Adipose tissue (tissue), 3 donors: ENCODE results near the gene WFDC9. TPM values are rescaled to one million over a fixed set of nuclear protein-coding genes. Genes with fewer than 3 reads are reported as not detected.
"Not testable (repeated sequence)": the region's sequence is repeated elsewhere in the genome, so short reads cannot be mapped to it uniquely, and the experiment has no call there.

ENCODE experiments used
- H3K27ac ChIP-seq: one replicate; pipeline ENCODE4 v1.5.1; 2013; ENCODE audit warnings: low read depth, low read length
- WGBS, 3 donors: extraction: QIAGEN DNeasy Blood & Tissue Kit; methylation state at CpG; one replicate each; pipeline ENCODE4 v1.1.7; 2013; 5-methylcytosine and 5-hydroxymethylcytosine counted together
- polyA plus RNA-seq, 3 donors: library from polyadenylated mRNA; stranded (reverse); fragments of 200-250 nt; gene quantifications; one replicate each; pipeline ENCODE4 v1.2.3, GENCODE V29; 2013
- donor health status: healthy with polysubstance abuse.
- donor health status: Bipolar disorder and iron deficiency.
- donor health status: healthy.

Gene WFDC9
- polyA plus RNA-seq, 3 donors: not detected

DNA sequence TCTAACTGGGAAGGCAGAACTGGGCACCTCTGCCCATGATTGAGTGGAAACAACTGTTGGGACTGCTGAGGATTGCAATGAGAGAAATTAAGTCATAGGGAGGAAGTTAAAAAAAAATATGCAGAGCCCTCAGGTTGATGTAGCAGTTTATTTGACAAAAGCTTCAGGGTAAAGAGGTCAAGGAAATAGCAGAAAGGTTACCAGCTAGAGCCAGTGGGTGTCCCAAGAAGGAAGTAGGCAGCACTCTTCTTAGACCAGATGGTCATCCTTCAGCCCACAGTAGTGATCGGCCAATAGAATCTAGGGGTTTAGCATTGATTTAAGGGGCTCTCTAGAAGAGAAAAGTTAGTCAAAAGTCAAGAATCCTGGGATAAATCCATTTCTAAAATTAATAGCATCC lies 23.3 kb downstream of the WFDC9 start:
- 72 to 100% (median 93%) methylated on average over 1 of the region's 1 CpG for WGBS, 3 donors
- H3K27ac ChIP-seq: no peak overlapping the region

- H3K27ac ChIP-seq: no peak overlapping the region
- 38 to 68% (median 43%) methylated on average over 1 of the region's 1 CpG for whole genome bisulfite sequencing, 3 donors
These were observed 35.8 kb downstream of the WFDC9 start for GRCh38 chr20:45595235-45595634.

DNA sequence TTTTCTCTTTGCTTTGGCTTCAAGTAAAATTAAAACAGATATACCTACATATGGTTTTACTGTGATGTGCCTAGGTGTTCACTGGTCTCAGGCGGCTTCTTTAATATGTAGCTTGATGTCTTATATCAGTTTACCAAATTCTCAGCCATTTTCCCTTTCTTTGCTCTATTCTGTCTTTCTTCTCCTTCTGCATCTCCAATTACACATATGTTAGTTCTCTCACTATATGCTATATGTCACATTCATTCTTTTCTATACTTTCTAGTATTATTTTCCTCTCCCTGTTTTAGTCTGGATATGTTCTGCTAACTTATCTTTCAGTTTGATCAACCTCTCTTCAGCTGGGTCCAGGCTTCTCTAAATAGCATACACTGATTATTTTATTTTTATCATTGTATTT lies 37.6 kb downstream of the WFDC9 start:
- 36 to 89% (median 37%) methylated on average over 1 of the region's 1 CpG for WGBS, 3 donors
- no peak overlapping the region for H3K27ac ChIP-seq

GRCh38 chr20:45592574-45593189 lies 38.4 kb downstream of the WFDC9 start:
- H3K27ac ChIP-seq: no peak overlapping the region
- 48 to 67% (median 61%) methylated on average over 5 of the region's 5 CpGs for WGBS, 3 donors

- no peak overlapping the region for H3K27ac ChIP-seq
- 27 to 42% (median 27%) methylated on average over 1 of the region's 1 CpG for WGBS, 3 donors
These were observed 41.4 kb downstream of the WFDC9 start for GRCh38 chr20:45589725-45590124.

DNA sequence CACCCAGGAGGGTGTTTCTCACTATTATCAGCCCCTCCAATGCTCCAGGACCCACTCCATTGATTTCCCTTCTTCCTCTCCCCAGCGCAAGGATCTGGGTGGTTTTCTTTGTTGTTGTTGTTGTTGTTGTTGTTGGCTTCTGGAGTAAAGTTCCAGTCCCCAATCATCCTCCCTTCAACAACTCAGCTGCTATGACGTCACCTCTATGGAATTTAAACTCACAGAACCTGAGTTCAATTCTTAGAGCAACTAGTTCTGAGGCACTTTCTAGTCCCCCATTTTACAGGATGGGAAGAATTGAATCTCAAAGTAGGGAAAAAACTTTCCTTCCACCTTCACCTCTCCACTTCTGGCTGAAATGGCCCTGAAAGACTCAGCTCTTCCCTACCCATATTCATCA lies 42.3 kb downstream of the WFDC9 start:
- no peak overlapping the region for H3K27ac ChIP-seq
- 70 to 78% (median 71%) methylated on average over 2 of the region's 2 CpGs for WGBS, 3 donors

DNA sequence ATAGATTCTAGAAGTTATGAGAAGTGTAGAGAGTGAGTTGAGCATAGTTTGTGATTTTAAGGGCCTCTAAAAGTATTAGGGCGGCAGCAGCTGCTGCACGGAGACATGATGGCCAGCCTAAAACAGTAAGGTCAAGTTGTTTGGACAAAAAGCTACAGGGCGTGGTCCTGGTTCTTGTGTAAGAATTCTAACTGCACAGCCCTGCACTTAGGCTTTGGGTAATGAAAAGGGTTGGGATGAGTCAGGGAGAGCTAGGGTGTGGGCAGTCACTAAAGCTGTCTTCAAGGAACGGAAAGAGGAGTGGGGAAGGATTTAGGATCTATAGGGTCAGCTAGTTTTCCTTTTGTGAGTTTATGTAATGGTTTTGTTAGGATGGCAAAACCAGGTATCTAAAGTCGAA lies 45.1 kb downstream of the WFDC9 start:
- not testable (repeated sequence) for H3K27ac ChIP-seq
- 77 to 86% (median 78%) methylated on average over 5 of the region's 5 CpGs for WGBS, 3 donors

- 85 to 94% (median 90%) methylated on average over 5 of the region's 5 CpGs for WGBS, 3 donors
- not testable (repeated sequence) for H3K27ac ChIP-seq
These were observed 46.8 kb downstream of the WFDC9 start for GRCh38 chr20:45584294-45584693.

GRCh38 chr20:45583502-45583901 lies 47.6 kb downstream of the WFDC9 start:
- WGBS, 3 donors: 72 to 80% (median 74%) methylated on average over 3 of the region's 3 CpGs
- no peak overlapping the region for H3K27ac ChIP-seq

GRCh38 chr20:45581702-45582101 lies 49.4 kb downstream of the WFDC9 start:
- H3K27ac ChIP-seq: no peak overlapping the region

GRCh38 chr20:45579184-45579583 lies 51.9 kb downstream of the WFDC9 start, which contains the start of gene WFDC8:
WFDC8 (minus strand) TSS chr20:45579284; CDS start chr20:45579247, 37 bp downstream.
- H3K27ac ChIP-seq: no peak within 1 kb of the TSS
- WGBS, 3 donors: 57 to 75% (median 67%) methylated on average over 4 of the region's 4 CpGs

DNA sequence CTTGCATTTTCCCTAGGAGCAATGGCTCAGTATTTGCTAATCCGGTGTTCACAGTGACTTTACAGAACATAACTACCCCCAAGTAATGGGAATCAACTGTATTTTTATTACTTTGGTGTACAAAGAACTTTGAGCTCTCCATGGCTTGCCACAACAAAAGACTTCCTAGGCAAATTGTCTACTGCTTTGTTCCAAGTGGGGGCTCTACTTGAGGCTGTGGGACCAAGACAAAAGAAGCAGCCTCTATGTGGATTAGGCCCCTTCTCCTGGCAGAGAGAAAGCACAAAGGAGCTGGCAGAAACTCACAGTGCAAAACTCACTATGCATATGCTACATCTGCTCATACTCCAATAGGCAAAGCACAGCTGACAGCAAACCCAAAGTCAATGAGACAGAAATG lies 52.9 kb downstream of the WFDC9 start:
- WGBS, 3 donors: 68 to 88% (median 84%) methylated on average over 1 of the region's 1 CpG

GRCh38 chr20:45576995-45577394 lies 54.1 kb downstream of the WFDC9 start:
- 26 to 50% (median 49%) methylated on average over 2 of the region's 2 CpGs for WGBS, 3 donors

More for the DNA sequence above, 52.9 kb downstream of the WFDC9 start:
- no peak overlapping the region for H3K27ac ChIP-seq

DNA sequence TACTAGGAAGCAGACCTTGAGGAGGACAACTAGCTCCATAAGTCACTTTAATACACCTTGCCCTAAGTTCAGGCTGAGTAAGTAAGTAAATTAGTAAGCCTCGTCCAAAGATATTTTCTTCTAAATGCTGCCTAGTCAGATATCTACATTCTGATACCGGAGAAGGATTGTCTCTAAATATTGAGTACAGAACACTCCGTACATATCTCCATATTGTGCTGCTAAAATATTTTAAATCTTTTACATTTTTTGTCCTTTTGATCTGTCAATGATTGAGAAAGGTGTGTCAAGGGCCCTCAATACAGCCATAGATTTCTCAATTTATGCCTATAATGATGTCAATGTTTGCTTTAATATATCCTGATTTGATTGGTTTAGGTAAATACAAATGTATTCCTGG lies 55.2 kb downstream of the WFDC9 start:
- H3K27ac ChIP-seq: no peak overlapping the region
- WGBS, 3 donors: 85 to 95% (median 86%) methylated on average over 3 of the region's 3 CpGs

More at GRCh38 chr20:45576995-45577394, 54.1 kb downstream of the WFDC9 start:
- H3K27ac ChIP-seq: no peak overlapping the region

GRCh38 chr20:45569650-45570049 lies 61.4 kb downstream of the WFDC9 start:
- 77 to 90% (median 81%) methylated on average over 1 of the region's 1 CpG for WGBS, 3 donors
- not testable (repeated sequence) for H3K27ac ChIP-seq

- H3K27ac ChIP-seq: no peak overlapping the region
- WGBS, 3 donors: 83 to 84% (median 83%) methylated on average over 2 of the region's 2 CpGs
These were observed 66.3 kb downstream of the WFDC9 start for GRCh38 chr20:45564760-45565276.

Other genes starting within 250 kb of the WFDC9 start
- gene DBNDD2, start 223.0 kb downstream of the WFDC9 start, polyA plus RNA-seq: 10 to 100 TPM; 29.0 to 48.0 (median 31.3) TPM
- 10 to 100 TPM; 45.9 to 73.5 (median 62.2) TPM for gene PIGT, start 215.1 kb downstream of the WFDC9 start, polyA plus RNA-seq
- gene WFDC2, start 161.5 kb downstream of the WFDC9 start, polyA plus RNA-seq: 1 to 10 TPM; 4.3 to 9.5 (median 9.2) TPM
- gene SPINT3, start 115.7 kb downstream of the WFDC9 start, polyA plus RNA-seq: not detected
- gene WFDC6, start 91.8 kb downstream of the WFDC9 start, polyA plus RNA-seq: not detected
- not detected for gene EPPIN, start 83.9 kb downstream of the WFDC9 start, polyA plus RNA-seq
- gene WFDC8, start 52.0 kb downstream of the WFDC9 start, polyA plus RNA-seq: not detected
- not detected for gene WFDC10A, start 1.5 kb downstream of the WFDC9 start, polyA plus RNA-seq
- not detected for gene WFDC11, start 39.0 kb upstream of the WFDC9 start, polyA plus RNA-seq
- not detected for gene WFDC13, start 70.8 kb upstream of the WFDC9 start, polyA plus RNA-seq
- not detected for gene WFDC10B, start 73.7 kb upstream of the WFDC9 start, polyA plus RNA-seq
- not detected for gene SPINT4, start 91.1 kb upstream of the WFDC9 start, polyA plus RNA-seq
- gene WFDC3, start 160.6 kb upstream of the WFDC9 start, polyA plus RNA-seq: 1 to 10 TPM in 1 of 3 donors, under 1 TPM in 1, not detected in 1; 0.32 to 1.0 TPM
- gene DNTTIP1, start 160.7 kb upstream of the WFDC9 start, polyA plus RNA-seq: 10 to 100 TPM; 15.8 to 37.1 (median 24.4) TPM
- 1 to 10 TPM in 2 of 3 donors, under 1 TPM in 1; 0.55 to 3.5 (median 1.1) TPM for gene UBE2C, start 181.4 kb upstream of the WFDC9 start, polyA plus RNA-seq
- gene TNNC2, start 196.0 kb upstream of the WFDC9 start, polyA plus RNA-seq: 1 to 10 TPM; 3.0 to 3.3 (median 3.0) TPM
- 10 to 100 TPM in 2 of 3 donors, 1 to 10 TPM in 1; 9.2 to 50.9 (median 48.6) TPM for gene SNX21, start 202.5 kb upstream of the WFDC9 start, polyA plus RNA-seq
- 10 to 100 TPM; 16.6 to 28.5 (median 21.7) TPM for gene ACOT8, start 226.1 kb upstream of the WFDC9 start, polyA plus RNA-seq
- gene ZSWIM3, start 226.3 kb upstream of the WFDC9 start, polyA plus RNA-seq: 1 to 10 TPM in 2 of 3 donors, under 1 TPM in 1; 0.90 to 1.1 (median 1.0) TPM
- gene ZSWIM1, start 249.9 kb upstream of the WFDC9 start, polyA plus RNA-seq: 1 to 10 TPM; 2.5 to 4.0 (median 3.0) TPM